AG09309 (cell line): Measurements from ENCODE around the gene PYHIN1.

Experiments used
- DNase-seq: peaks from one replicate; pipeline ENCODE4 v3.0.0-alpha.2; 2010; ENCODE audit warnings: low read depth
- H3K4me3 ChIP-seq: 2 replicates; pipeline ENCODE4 v1.5.1; 2011; ENCODE audit warnings: mild to moderate bottlenecking, low read depth, low read length, moderate library complexity; ENCODE audit not compliant: control insufficient read depth
- TF ChIP-seq, protein P1 (sequence below): IDR thresholded peaks from 2 replicates; pipeline ENCODE4 v1.5.1; 2011; ENCODE audit warnings: mild to moderate bottlenecking, low read depth, low read length, inconsistent platforms; ENCODE audit not compliant: insufficient read depth, control insufficient read depth; ENCODE audit errors: missing control alignments

PYHIN1 gene

DNA sequence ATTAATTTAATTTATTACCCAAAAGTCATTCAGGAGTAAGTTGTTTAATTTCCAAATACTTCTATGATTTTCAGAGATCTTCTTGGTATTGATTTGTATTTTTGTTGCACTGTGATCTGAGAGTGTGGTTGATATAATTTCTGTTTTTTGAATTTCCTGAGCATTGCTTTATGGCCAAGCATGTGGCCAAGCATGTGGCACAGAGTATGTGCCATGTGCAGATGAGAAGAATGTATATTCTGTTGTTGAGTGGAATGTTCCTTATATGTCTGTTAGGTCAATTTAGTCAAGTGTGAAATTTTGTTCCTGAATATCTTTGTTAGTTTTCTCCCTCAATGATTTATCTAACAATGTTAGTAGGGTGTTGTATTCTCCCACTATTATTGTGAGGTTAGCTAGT is 53.0 kb downstream of the PYHIN1 start:
- no peak overlapping the region for H3K4me3 ChIP-seq
- TF ChIP-seq, protein P1, sequence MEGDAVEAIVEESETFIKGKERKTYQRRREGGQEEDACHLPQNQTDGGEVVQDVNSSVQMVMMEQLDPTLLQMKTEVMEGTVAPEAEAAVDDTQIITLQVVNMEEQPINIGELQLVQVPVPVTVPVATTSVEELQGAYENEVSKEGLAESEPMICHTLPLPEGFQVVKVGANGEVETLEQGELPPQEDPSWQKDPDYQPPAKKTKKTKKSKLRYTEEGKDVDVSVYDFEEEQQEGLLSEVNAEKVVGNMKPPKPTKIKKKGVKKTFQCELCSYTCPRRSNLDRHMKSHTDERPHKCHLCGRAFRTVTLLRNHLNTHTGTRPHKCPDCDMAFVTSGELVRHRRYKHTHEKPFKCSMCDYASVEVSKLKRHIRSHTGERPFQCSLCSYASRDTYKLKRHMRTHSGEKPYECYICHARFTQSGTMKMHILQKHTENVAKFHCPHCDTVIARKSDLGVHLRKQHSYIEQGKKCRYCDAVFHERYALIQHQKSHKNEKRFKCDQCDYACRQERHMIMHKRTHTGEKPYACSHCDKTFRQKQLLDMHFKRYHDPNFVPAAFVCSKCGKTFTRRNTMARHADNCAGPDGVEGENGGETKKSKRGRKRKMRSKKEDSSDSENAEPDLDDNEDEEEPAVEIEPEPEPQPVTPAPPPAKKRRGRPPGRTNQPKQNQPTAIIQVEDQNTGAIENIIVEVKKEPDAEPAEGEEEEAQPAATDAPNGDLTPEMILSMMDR, result no peak
- no peak for DNase-seq

DNA sequence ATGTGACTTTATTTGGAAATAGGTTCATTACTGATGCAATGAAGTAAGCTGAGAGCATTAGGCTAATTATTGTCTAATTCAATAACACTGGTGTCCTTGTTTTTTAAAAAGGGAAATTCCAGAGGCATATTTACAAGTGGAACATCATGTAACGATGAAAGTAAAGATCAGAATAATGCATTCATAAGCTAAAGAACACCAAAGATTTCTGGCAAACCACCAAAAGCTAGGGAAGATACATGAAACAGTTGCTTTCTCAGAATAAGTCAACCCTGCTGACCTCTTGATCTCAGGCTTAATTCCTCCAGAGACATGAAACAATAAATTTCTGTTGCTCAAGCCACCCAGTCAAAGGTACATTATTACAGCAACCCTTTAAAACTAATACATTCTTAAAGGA is 58.1 kb downstream of the PYHIN1 start:
- TF ChIP-seq, protein P1, result no peak
- H3K4me3 ChIP-seq, result no peak overlapping the region
- DNase-seq, result no peak

DNA sequence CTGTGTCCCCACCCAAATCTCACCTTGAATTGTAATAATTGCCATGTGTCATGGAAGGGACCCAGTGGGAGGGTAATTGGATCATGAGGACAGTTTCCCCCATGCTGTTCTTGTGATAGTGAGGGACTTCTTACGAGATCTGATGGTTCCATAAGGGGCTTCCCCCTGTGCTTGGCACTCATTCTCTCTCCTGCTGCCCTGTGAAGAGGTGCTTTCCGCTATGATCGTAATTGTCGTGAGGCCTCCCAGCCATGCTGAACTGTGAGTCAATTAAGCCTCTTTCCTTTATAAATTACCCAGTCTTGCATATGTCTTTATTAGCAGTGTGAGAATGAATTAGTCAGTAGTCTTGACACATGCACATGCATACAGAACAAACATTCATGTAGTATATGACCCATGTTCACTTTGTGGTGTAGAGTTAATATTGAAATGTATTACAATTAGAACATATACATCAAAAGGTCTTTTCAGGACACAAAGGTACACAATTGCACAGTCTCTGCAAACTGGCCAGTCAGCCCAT is 61.5 kb downstream of the PYHIN1 start:
- TF ChIP-seq, protein P1, result no peak

DNA sequence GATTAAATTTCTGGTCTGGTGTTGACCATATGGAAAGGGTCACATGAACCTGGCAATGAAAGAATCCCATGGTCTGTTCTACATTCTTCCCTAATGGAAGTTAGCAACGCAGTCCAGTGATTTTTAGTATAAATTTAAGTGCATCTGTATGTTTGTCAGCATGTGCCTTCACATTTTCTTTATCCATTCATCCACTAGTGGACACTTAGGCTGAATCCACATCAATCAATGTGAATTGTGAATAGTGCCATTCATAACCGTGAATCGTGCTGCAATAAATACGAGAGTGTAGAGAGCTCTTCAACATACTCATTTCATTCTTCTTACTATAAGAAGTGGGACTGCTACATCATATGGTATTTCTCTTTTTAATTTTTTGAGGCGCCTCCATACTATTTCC is 65.6 kb downstream of the PYHIN1 start:
- DNase-seq, result no peak
- TF ChIP-seq, protein P1, result no peak
- no peak overlapping the region for H3K4me3 ChIP-seq

More for the DNA sequence above, 61.5 kb downstream of the PYHIN1 start:
- no peak for DNase-seq
- H3K4me3 ChIP-seq, result no peak overlapping the region

DNA sequence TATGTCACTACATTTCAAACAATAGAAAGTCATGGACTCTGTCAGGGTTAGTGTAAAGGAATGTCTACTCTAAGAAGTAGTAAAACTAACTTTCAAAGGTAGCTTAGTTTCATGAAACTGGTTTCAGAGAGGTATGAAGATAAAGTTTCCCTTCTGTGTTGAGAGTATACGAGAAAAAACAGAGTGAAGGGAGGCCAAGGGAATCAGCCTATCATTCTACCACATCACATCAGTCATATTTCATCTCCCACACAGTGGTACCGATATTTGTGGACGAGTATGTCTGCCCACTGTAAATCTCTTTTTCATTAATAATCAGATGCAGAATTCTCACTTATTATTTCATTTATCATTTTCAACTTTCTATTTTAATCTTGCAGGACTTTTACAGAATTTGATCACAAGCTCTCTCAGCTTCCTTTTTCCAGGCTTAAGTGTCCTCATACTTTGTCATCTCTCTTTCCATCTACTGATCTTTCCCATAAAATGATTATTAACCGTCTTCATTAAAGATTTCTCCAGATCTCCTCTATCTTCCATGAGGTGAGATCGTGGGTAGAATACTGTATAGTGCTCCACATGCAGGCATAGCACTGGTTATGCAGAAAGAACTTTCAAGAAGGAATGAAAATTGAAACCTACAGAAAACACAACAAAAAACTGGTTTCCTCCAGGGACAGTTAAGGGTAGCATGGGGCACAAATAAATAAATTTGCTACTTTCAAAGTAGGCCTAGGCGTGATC is 66.9 kb downstream of the PYHIN1 start:
- TF ChIP-seq, protein P1, result no peak
- no peak for DNase-seq
- no peak overlapping the region for H3K4me3 ChIP-seq

DNA sequence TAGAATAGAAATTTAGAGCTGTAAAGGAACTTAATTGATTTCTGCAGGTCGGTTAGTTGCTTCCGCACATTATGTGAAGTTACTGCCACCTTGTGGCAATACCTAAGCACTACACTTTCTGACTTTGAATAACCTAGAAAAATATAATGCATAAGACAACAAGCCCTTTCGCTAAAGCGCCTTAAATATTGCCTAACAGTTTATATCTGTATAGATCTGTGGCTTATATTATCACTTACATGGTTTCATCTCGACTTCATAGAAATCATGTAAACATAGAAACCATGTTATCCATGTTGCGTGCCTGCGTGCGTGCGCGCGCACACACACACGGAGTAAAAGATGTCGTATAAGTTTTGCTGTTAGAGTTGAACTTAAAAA is 67.4 kb downstream of the PYHIN1 start:
- TF ChIP-seq, protein P1, result peak; percentile 71
- H3K4me3 ChIP-seq, result peak overlapping the region; percentile 51
- DNase-seq, result no peak
